Measurements from ENCODE around the gene FXYD3.
"Not testable (repeated sequence)": the region's sequence is repeated elsewhere in the genome, so short reads cannot be mapped to it uniquely, and the experiment has no call there.

- TF ChIP-seq, protein P1, sequence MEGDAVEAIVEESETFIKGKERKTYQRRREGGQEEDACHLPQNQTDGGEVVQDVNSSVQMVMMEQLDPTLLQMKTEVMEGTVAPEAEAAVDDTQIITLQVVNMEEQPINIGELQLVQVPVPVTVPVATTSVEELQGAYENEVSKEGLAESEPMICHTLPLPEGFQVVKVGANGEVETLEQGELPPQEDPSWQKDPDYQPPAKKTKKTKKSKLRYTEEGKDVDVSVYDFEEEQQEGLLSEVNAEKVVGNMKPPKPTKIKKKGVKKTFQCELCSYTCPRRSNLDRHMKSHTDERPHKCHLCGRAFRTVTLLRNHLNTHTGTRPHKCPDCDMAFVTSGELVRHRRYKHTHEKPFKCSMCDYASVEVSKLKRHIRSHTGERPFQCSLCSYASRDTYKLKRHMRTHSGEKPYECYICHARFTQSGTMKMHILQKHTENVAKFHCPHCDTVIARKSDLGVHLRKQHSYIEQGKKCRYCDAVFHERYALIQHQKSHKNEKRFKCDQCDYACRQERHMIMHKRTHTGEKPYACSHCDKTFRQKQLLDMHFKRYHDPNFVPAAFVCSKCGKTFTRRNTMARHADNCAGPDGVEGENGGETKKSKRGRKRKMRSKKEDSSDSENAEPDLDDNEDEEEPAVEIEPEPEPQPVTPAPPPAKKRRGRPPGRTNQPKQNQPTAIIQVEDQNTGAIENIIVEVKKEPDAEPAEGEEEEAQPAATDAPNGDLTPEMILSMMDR (IDR thresholded peaks at IDR 0.05), result not testable (repeated sequence)
- not testable (repeated sequence) for TF ChIP-seq ZFX (IDR thresholded peaks at IDR 0.05; ENCODE audit: borderline replicate concordance)
These were observed 12.0 kb upstream of the FXYD3 start for GRCh38 chr19:35103614-35104013.
